Embryonic facial prominence (tissue), 1 donor: ENCODE data around the gene SMIM14.
"Not testable (repeated sequence)": the region's sequence is repeated elsewhere in the genome, so short reads cannot be mapped to it uniquely, and the experiment has no call there.

ENCODE experiments used
- DNase-seq: peaks from one replicate; pipeline ENCODE4 v3.0.0-alpha.2; 2016; ENCODE audit errors: extremely low spot score

Gene SMIM14

GRCh38 chr4:39532237-39532636, 106.4 kb downstream of the SMIM14 start:
- not testable (repeated sequence) for DNase-seq

- no peak for DNase-seq
Observed at GRCh38 chr4:39530682-39531081, 108.0 kb downstream of the SMIM14 start.

- no peak for DNase-seq
Observed at GRCh38 chr4:39529534-39529933, 109.1 kb downstream of the SMIM14 start.

- no peak for DNase-seq
Observed at GRCh38 chr4:39528061-39528465, 110.6 kb downstream of the SMIM14 start.

- DNase-seq = peak; percentile 94
Observed at GRCh38 chr4:39527296-39528060, 111.2 kb downstream of the SMIM14 start, which contains the start of gene UGDH. TSS of gene UGDH (minus strand) at chr4:39527439. CDS start at chr4:39521512, 5,927 bp downstream.

- no peak for DNase-seq
Observed at GRCh38 chr4:39526765-39527295, 111.8 kb downstream of the SMIM14 start.

GRCh38 chr4:39525822-39526690, 112.6 kb downstream of the SMIM14 start:
- DNase-seq = no peak

GRCh38 chr4:39524161-39524957, 114.3 kb downstream of the SMIM14 start:
- no peak for DNase-seq

- DNase-seq = no peak
Observed at GRCh38 chr4:39522068-39522467, 116.6 kb downstream of the SMIM14 start.

- DNase-seq = peak; percentile 67
Observed at GRCh38 chr4:39521253-39521919, 117.3 kb downstream of the SMIM14 start.

- no peak for DNase-seq
Observed at GRCh38 chr4:39518484-39518883, 120.2 kb downstream of the SMIM14 start.

- no peak for DNase-seq
Observed at GRCh38 chr4:39516407-39516966, 122.2 kb downstream of the SMIM14 start.

GRCh38 chr4:39515669-39516401, 122.8 kb downstream of the SMIM14 start:
- DNase-seq = not testable (repeated sequence)

- no peak for DNase-seq
Observed at GRCh38 chr4:39514888-39515401, 123.7 kb downstream of the SMIM14 start.

- not testable (repeated sequence) for DNase-seq
Observed at GRCh38 chr4:39514266-39514665, 124.4 kb downstream of the SMIM14 start.

- no peak for DNase-seq
Observed at GRCh38 chr4:39510348-39510929, 128.2 kb downstream of the SMIM14 start.

GRCh38 chr4:39505581-39505980, 133.1 kb downstream of the SMIM14 start:
- no peak for DNase-seq

- DNase-seq = no peak
Observed at GRCh38 chr4:39504538-39504937, 134.1 kb downstream of the SMIM14 start.

GRCh38 chr4:39502664-39503035, 136.0 kb downstream of the SMIM14 start:
- DNase-seq = not testable (repeated sequence)
